Endothelial cell of umbilical vein (primary cell): ENCODE data around the gene SART1. TPM values are rescaled to one million over a fixed set of nuclear protein-coding genes. Genes with fewer than 3 reads are reported as not detected.

ENCODE experiments used
- BruUV-seq: library from RNA; stranded (reverse); fragments of 400-500 nt; replicated peaks from 2 replicates; lab custom pipeline; 2021; lab: Mats Ljungman, UMichigan
- CTCF ChIA-PET: fragments of 300-600, 350-600 bp; sonication (Branson Sonifier 250); formaldehyde crosslinking; loops from one replicate; lab custom pipeline; 2021; ENCODE audit warnings: antibody characterized with exemption, inconsistent platforms; lab: Charles Lee
- POLR2A ChIA-PET: fragments of 300-600, 350-600 bp; sonication (Branson Sonifier 250); formaldehyde crosslinking; loops from one replicate; lab custom pipeline; 2021; ENCODE audit warnings: antibody characterized with exemption, inconsistent platforms; lab: Charles Lee
- DNase-seq: peaks from one replicate; pipeline ENCODE4 v3.0.0-alpha.2; 2011; ENCODE audit warnings: low read depth, low spot score
- FAIRE-seq: peaks from 2 replicates; lab custom pipeline; 2011; peaks lifted over from hg19 to GRCh38; lab: Jason Lieb, UNC
- H2AFZ ChIP-seq: 2 replicates; pipeline ENCODE4 v1.6.0; 2012; ENCODE audit warnings: low read depth, low read length, control low read depth, inconsistent platforms
- H3K27ac ChIP-seq: 2 replicates; pipeline ENCODE4 v1.5.1; 2011; ENCODE audit warnings: low read depth, mild to moderate bottlenecking, control low read depth, low read length, moderate library complexity; ENCODE audit not compliant: insufficient read depth
- H3K27me3 ChIP-seq, 2 experiments: 2 replicates each; pipeline versions ENCODE4 v1.6.0 to v1.6.1; 2011; ENCODE audit warnings: low read length in 2 of 2, mixed read lengths in 1 of 2; ENCODE audit not compliant: control insufficient read depth in 2 of 2, insufficient read depth in 2 of 2
- H3K36me3 ChIP-seq, 2 experiments: 2 replicates in 1 of 2; 3 replicates in 1 of 2; pipeline ENCODE4 v1.5.1; 2011; ENCODE audit warnings: low read length in 2 of 2, mild to moderate bottlenecking in 1 of 2, moderate library complexity in 1 of 2; ENCODE audit not compliant: control insufficient read depth in 2 of 2, insufficient read depth in 2 of 2; ENCODE audit errors: extremely low read depth in 1 of 2
- H3K4me1 ChIP-seq: 3 replicates; pipeline ENCODE4 v1.5.1; 2011; ENCODE audit warnings: mild to moderate bottlenecking, low read length; ENCODE audit not compliant: control insufficient read depth, insufficient read depth; ENCODE audit errors: extremely low read depth
- H3K4me2 ChIP-seq: 2 replicates; pipeline ENCODE4 v1.6.1; 2011; ENCODE audit warnings: low read length, control low read depth, mixed read lengths; ENCODE audit not compliant: insufficient read depth
- H3K4me3 ChIP-seq, 3 experiments: fragments of 200-600 bp in 1 of 3; sonication (generic), shearing (Covaris generic) in 1 of 3; replicated peaks in 1 of 3; 2 replicates each; pipeline ENCODE4 v1.5.1; 2011 to 2016; ENCODE audit warnings: control low read depth in 3 of 3, low read length in 3 of 3, mild to moderate bottlenecking in 2 of 3, inconsistent platforms in 1 of 3, low read depth in 1 of 3, moderate library complexity in 1 of 3; ENCODE audit not compliant: insufficient read depth in 1 of 3
- H3K79me2 ChIP-seq: 2 replicates; pipeline ENCODE4 v1.6.0; 2012; ENCODE audit warnings: low read length, inconsistent platforms; ENCODE audit not compliant: control insufficient read depth, insufficient read depth
- H3K9ac ChIP-seq: replicated peaks from 2 replicates; pipeline ENCODE3; 2011; ENCODE audit warnings: low read length, control low read depth; ENCODE audit not compliant: insufficient read depth; ENCODE audit errors: extremely low read depth
- H3K9me1 ChIP-seq: replicated peaks from 3 replicates; pipeline ENCODE4 v1.6.0; 2011; ENCODE audit warnings: mild to moderate bottlenecking, low read length; ENCODE audit not compliant: control insufficient read depth, insufficient read depth; ENCODE audit errors: extremely low read depth
- H3K9me3 ChIP-seq: replicated peaks from 2 replicates; pipeline ENCODE4 v1.5.1; 2012; ENCODE audit warnings: low read length, inconsistent platforms; ENCODE audit not compliant: control insufficient read depth, insufficient read depth
- H4K20me1 ChIP-seq: replicated peaks from 2 replicates; pipeline ENCODE3; 2011; ENCODE audit warnings: mild to moderate bottlenecking, low read length; ENCODE audit not compliant: control insufficient read depth, insufficient read depth; ENCODE audit errors: extremely low read depth
- CTCF ChIP-seq, 2 donors: IDR thresholded peaks; 1 replicate in 1 of 2; 2 replicates in 1 of 2; pipeline ENCODE4 v1.5.1; 2011; ENCODE audit warnings: low read length in 2 of 2, mild to moderate bottlenecking in 2 of 2, moderate library complexity in 2 of 2, control low read depth in 1 of 2, inconsistent platforms in 1 of 2, low read depth in 1 of 2; ENCODE audit not compliant: insufficient read depth in 1 of 2; ENCODE audit errors: extremely low read depth in 1 of 2
- EZH2 ChIP-seq: IDR thresholded peaks from 2 replicates; pipeline ENCODE4 v1.6.1; 2012; ENCODE audit warnings: borderline replicate concordance, low read depth, mild to moderate bottlenecking, moderate library complexity, low read length, inconsistent platforms; ENCODE audit not compliant: severe bottlenecking
- FOS ChIP-seq: IDR thresholded peaks from 2 replicates; pipeline ENCODE4 v1.6.1; 2011; ENCODE audit warnings: mild to moderate bottlenecking, low read length, moderate library complexity, borderline replicate concordance; ENCODE audit not compliant: insufficient read depth
- GATA2 ChIP-seq: IDR thresholded peaks from 2 replicates; pipeline ENCODE4 v1.7.0; 2011; ENCODE audit warnings: low read depth, mild to moderate bottlenecking, moderate library complexity, mixed read lengths, low read length; ENCODE audit not compliant: insufficient read length, insufficient read depth
- JUN ChIP-seq: IDR thresholded peaks from 2 replicates; pipeline ENCODE4 v1.6.1; 2011; ENCODE audit warnings: borderline replicate concordance, low read depth; ENCODE audit not compliant: insufficient read length, insufficient read depth
- MAX ChIP-seq: IDR thresholded peaks from 2 replicates; pipeline ENCODE4 v1.6.1; 2011; ENCODE audit not compliant: insufficient read depth, insufficient read length
- MYC ChIP-seq: IDR thresholded peaks from one replicate; pipeline ENCODE4 v1.6.1; 2011; ENCODE audit warnings: mild to moderate bottlenecking, low read depth, low read length
- POLR2A ChIP-seq: IDR thresholded peaks from 2 replicates; pipeline ENCODE4 v1.6.1; 2012; ENCODE audit warnings: low read depth, mild to moderate bottlenecking, control low read depth, low read length
- POLR2AphosphoS5 ChIP-seq: IDR thresholded peaks from 2 replicates; pipeline ENCODE4 v1.6.1; 2012; ENCODE audit warnings: low read depth, mild to moderate bottlenecking, control low read depth, low read length, moderate library complexity; ENCODE audit not compliant: insufficient read depth
- dilution Hi-C: fragments of 300-500 bp; cut with MboI; formaldehyde crosslinking; loops from one replicate; pipeline ENCODE4 v1.15.0; 2019; ENCODE audit warnings: low sequenced_read_pairs; ENCODE audit not compliant: extremely low pct_ligation_motif_present
- intact Hi-C: fragments of 100-400 bp; cut with micrococcal nuclease; formaldehyde crosslinking; loops from one replicate; pipeline ENCODE4 v1.10.0; 2022
- polyA plus RNA-seq, 4 experiments: library from polyadenylated mRNA; depleted of rRNA in 3 of 4; stranded (reverse) in 3 of 4; unstranded in 1 of 4; fragments of >200 nt; gene quantifications; 2 replicates each; pipeline versions ENCODE4 v1.2.1 to v1.2.3, GENCODE V29; 2011 to 2012; ENCODE audit warnings: missing spikeins in 1 of 4
- total RNA-seq: library from RNA; stranded (reverse); gene quantifications from 2 replicates; pipeline ENCODE4 v1.2.3, GENCODE V29; 2021

Gene SART1
- total and polyA plus RNA-seq, 2 donors (not counting 3 experiments of a cell fraction or from before 2014, with no cell fraction given): 21.8 to 62.7 TPM

- H2AFZ ChIP-seq: no peak overlapping the region
- H3K79me2 ChIP-seq: peaks cover 28% of the 10 kb centered on the region
- H3K27me3 ChIP-seq: no peaks in the 10 kb centered on the region
- peak overlapping the region; percentile 79 to 98 (median 90) for H3K4me3 ChIP-seq
- peaks cover 6 to 31% of the 10 kb centered on the region in 2 experiments for H3K36me3 ChIP-seq
- DNase-seq: no peak
- no peaks in the 10 kb centered on the region for H3K9me1 ChIP-seq
- ChIA-PET POLR2A (interaction anchor here (0.6 kb wide), 1 partner anchor 65 kb away, joined by 4 read pairs; no protein-coding TSS in a partner anchor), CTCF (interaction anchor here (2.2 kb wide), 1 partner anchor 73 kb away, joined by 8 read pairs; the partner anchor contains the start of gene FIBP)
- intact Hi-C loops: no loop called here
- peak overlapping the region; percentile 96 for H3K4me2 ChIP-seq
- no peaks in the 10 kb centered on the region for H4K20me1 ChIP-seq
- no peaks in the 10 kb centered on the region for H3K9me3 ChIP-seq
- H3K4me1 ChIP-seq: peaks cover 11% of the 10 kb centered on the region
- peak; percentile 40 for FAIRE-seq
- peak overlapping the region; percentile 91 for H3K9ac ChIP-seq
- BruUV-seq: TSS peak; percentile 65
- dilution Hi-C loops: no loop called here
- H3K27ac ChIP-seq: peak overlapping the region; percentile 30
- no peak for TF ChIP-seq EZH2
- no peak for TF ChIP-seq JUN
These were observed 619 bp downstream of the SART1 start for GRCh38 chr11:65962141-65962564.

- Histone ChIP-seq H3K4me1 (peaks cover 11% of the 10 kb centered on the region), H2AFZ (no peak overlapping the region), H3K9me3 (no peaks in the 10 kb centered on the region), H3K4me2 (no peak overlapping the region), H3K79me2 (peaks cover 28% of the 10 kb centered on the region), H3K27me3 (no peaks in the 10 kb centered on the region), H3K4me3 (no peak overlapping the region), H3K36me3 (peaks cover 9 to 49% of the 10 kb centered on the region in 2 experiments), H3K9me1 (no peaks in the 10 kb centered on the region), H4K20me1 (no peaks in the 10 kb centered on the region), H3K9ac (no peak overlapping the region), H3K27ac (no peak overlapping the region)
- ChIA-PET CTCF (interaction anchor here (1.0 to 1.5 kb wide), 2 partner anchors 74 to 80 kb away, joined by 3 to 8 read pairs; partner anchors contain the start of gene CCDC85B), POLR2A (no interaction called here)
- no peak for DNase-seq
- TF ChIP-seq CTCF (IDR thresholded peaks at IDR 0.05; ENCODE audit: extremely low read depth in 1 of 2, insufficient read depth in 1 of 2, low read depth in 1 of 2, low read length in 2 of 2) (no peak), GATA2 (no peak), MYC (no peak), MAX (no peak), FOS (no peak), POLR2A (no peak), POLR2AphosphoS5 (no peak), JUN (no peak), EZH2 (no peak)
- dilution Hi-C loops: no loop called here
- intact Hi-C loops: no loop called here
- no peak for FAIRE-seq
- no TSS peak for BruUV-seq
These were observed 3.4 kb downstream of the SART1 start for GRCh38 chr11:65964906-65965305.
